K562 (cell line): ENCODE results near the gene ATP2A2. TPM values are rescaled to one million over a fixed set of nuclear protein-coding genes. Genes with fewer than 3 reads are reported as not detected.

ENCODE experiments used
- ATAC-seq: fragments of 200-7000 bp; cut with Tn5 transposase; 3 replicates; pipeline ENCODE4 v1.9.1; 2020; ENCODE audit warnings: moderate library complexity
- BruUV-seq: library from RNA; stranded (reverse); fragments of 400-500 nt; replicated peaks from 2 replicates; lab custom pipeline; 2021; lab: Mats Ljungman, UMichigan
- CTCF ChIA-PET: fragments of 300-600 bp; formaldehyde crosslinking; extraction: SDS; loops from one replicate; lab custom pipeline; 2021; ENCODE audit warnings: low intra/inter-chr PET ratio; lab: Yijun Ruan, JAX
- POLR2A ChIA-PET: fragments of 300-600, 350-650 bp; sonication (Branson Sonifier 250); formaldehyde crosslinking; extraction: SDS; loops from one replicate; lab custom pipeline; 2021; ENCODE audit warnings: antibody characterized with exemption, inconsistent platforms; lab: Yijun Ruan, JAX
- DNase-seq, 4 experiments: peaks; one replicate each; pipeline versions ENCODE4 v3.0.0 to v3.0.0-alpha.2; 2011 to 2018; ENCODE audit warnings: low spot score in 3 of 4, mixed read lengths in 3 of 4; ENCODE audit errors: extremely low read depth in 1 of 4
- FAIRE-seq: peaks from 2 replicates; lab custom pipeline; 2011; peaks lifted over from hg19 to GRCh38; lab: Jason Lieb, UNC
- H2AFZ ChIP-seq: 2 replicates; pipeline ENCODE4 v1.6.0; 2011; ENCODE audit warnings: low read depth, low read length, control low read depth, inconsistent platforms
- H3K27ac ChIP-seq: fragments of 200-600 bp; 3 replicates; pipeline ENCODE4 v1.8.0; 2011; ENCODE audit warnings: low read depth, mild to moderate bottlenecking, control low read depth, inconsistent platforms, low read length, moderate library complexity, mixed read lengths; ENCODE audit errors: extremely low read depth
- H3K27me3 ChIP-seq, 2 experiments: fragments of 300-600 bp in 1 of 2; 2 replicates in 1 of 2; 3 replicates in 1 of 2; pipeline versions ENCODE4 v1.6.0 to v1.8.0; 2011; ENCODE audit warnings: inconsistent platforms in 2 of 2, low read length in 2 of 2, mild to moderate bottlenecking in 1 of 2, mixed read lengths in 1 of 2, moderate library complexity in 1 of 2; ENCODE audit not compliant: control insufficient read depth in 2 of 2, insufficient read depth in 2 of 2
- H3K36me3 ChIP-seq: fragments of 300-600 bp; 3 replicates; pipeline ENCODE4 v1.8.0; 2011; ENCODE audit warnings: mild to moderate bottlenecking, low read length, inconsistent platforms; ENCODE audit not compliant: control insufficient read depth, insufficient read depth
- H3K4me1 ChIP-seq, 2 experiments: fragments of 200-600 bp in 1 of 2; replicated peaks in 1 of 2; 2 replicates in 1 of 2; 3 replicates in 1 of 2; pipeline versions ENCODE4 v1.5.1 to v1.8.0; 2011; ENCODE audit warnings: inconsistent platforms in 2 of 2, low read length in 2 of 2, mild to moderate bottlenecking in 1 of 2, mixed read lengths in 1 of 2, moderate library complexity in 1 of 2; ENCODE audit not compliant: control insufficient read depth in 2 of 2, insufficient read depth in 2 of 2
- H3K4me2 ChIP-seq: 2 replicates; pipeline ENCODE4 v1.6.1; 2011; ENCODE audit warnings: low read length, control low read depth, inconsistent platforms, mixed read lengths; ENCODE audit not compliant: insufficient read depth
- H3K4me3 ChIP-seq: fragments of 200-600 bp; sonication (generic), shearing (Covaris generic); 2 replicates; pipeline ENCODE4 v1.5.1; 2016; ENCODE audit warnings: control low read depth, inconsistent platforms
- H3K79me2 ChIP-seq: fragments of 200-600 bp; 3 replicates; pipeline ENCODE4 v1.8.0; 2011; ENCODE audit warnings: low read length, inconsistent platforms; ENCODE audit not compliant: control insufficient read depth, insufficient read depth
- H3K9ac ChIP-seq, 2 experiments: 2 replicates each; pipeline versions ENCODE4 v1.6.0 to v1.6.1; 2011; ENCODE audit warnings: low read depth in 2 of 2, low read length in 2 of 2, control low read depth in 1 of 2, inconsistent platforms in 1 of 2, mild to moderate bottlenecking in 1 of 2, mixed read lengths in 1 of 2; ENCODE audit not compliant: insufficient read depth in 1 of 2
- H3K9me1 ChIP-seq: one replicate; pipeline ENCODE4 v1.6.0; 2011; ENCODE audit warnings: inconsistent platforms, mild to moderate bottlenecking, low read length, moderate library complexity; ENCODE audit not compliant: control insufficient read depth, insufficient read depth
- H3K9me3 ChIP-seq: replicated peaks from 2 replicates; pipeline ENCODE4 v1.5.1; 2011; ENCODE audit warnings: low read depth, low read length, inconsistent platforms; ENCODE audit not compliant: control insufficient read depth, insufficient read depth
- H4K20me1 ChIP-seq: replicated peaks from 2 replicates; pipeline ENCODE4 v1.6.1; 2011; ENCODE audit warnings: low read length, inconsistent platforms, mixed read lengths; ENCODE audit not compliant: control insufficient read depth, insufficient read depth
- BCOR ChIP-seq: fragments of 450-650 bp; IDR thresholded peaks from 2 replicates; pipeline ENCODE4 v1.6.1; 2016
- CC2D1A ChIP-seq: fragments of 450-650 bp; IDR thresholded peaks from 2 replicates; pipeline ENCODE4 v1.6.1; 2017; ENCODE audit warnings: mild to moderate bottlenecking
- DACH1 ChIP-seq: fragments of 450-650 bp; IDR thresholded peaks from 2 replicates; pipeline ENCODE4 v1.6.1; 2018; ENCODE audit not compliant: partially characterized antibody
- FOXP1 ChIP-seq: sonication (generic); formaldehyde crosslinking; IDR thresholded peaks from 2 replicates; pipeline ENCODE4 v1.8.0; 2022; ENCODE audit warnings: mild to moderate bottlenecking, missing genetic modification reagents
- JUN ChIP-seq, 2 experiments: sonication (generic) in 1 of 2; formaldehyde crosslinking in 1 of 2; IDR thresholded peaks; 2 replicates each; pipeline versions ENCODE4 v1.6.1 to v1.8.0; 2012 to 2022; ENCODE audit warnings: borderline replicate concordance in 2 of 2, mild to moderate bottlenecking in 2 of 2, improper control_type of control experiment in 1 of 2, low read depth in 1 of 2, low read length in 1 of 2, missing genetic modification reagents in 1 of 2
- KAT2B ChIP-seq: IDR thresholded peaks from one replicate; pipeline ENCODE4 v1.6.1; 2012; ENCODE audit warnings: low read depth, mild to moderate bottlenecking, control low read depth, inconsistent platforms, low read length, moderate library complexity
- MCM2 ChIP-seq: fragments of 450-650 bp; IDR thresholded peaks from 2 replicates; pipeline ENCODE4 v1.6.1; 2017; ENCODE audit warnings: low read depth, mild to moderate bottlenecking
- MTA2 ChIP-seq: fragments of 450-650 bp; IDR thresholded peaks from 2 replicates; pipeline ENCODE4 v1.6.1; 2016; ENCODE audit warnings: low read depth
- SLC30A9 ChIP-seq: fragments of 250-450 bp; sonication (Bioruptor Pico); IDR thresholded peaks from 2 replicates; pipeline ENCODE4 v1.8.0; 2022; ENCODE audit warnings: mild to moderate bottlenecking, moderate library complexity
- SNIP1 ChIP-seq: fragments of 450-650 bp; IDR thresholded peaks from 2 replicates; pipeline ENCODE4 v1.7.1; 2017; ENCODE audit warnings: low read depth, mild to moderate bottlenecking
- TAF9B ChIP-seq: fragments of 450-650 bp; IDR thresholded peaks from 2 replicates; pipeline ENCODE4 v1.6.1; 2018; ENCODE audit warnings: mild to moderate bottlenecking; ENCODE audit not compliant: partially characterized antibody
- YY1 ChIP-seq, 3 experiments: IDR thresholded peaks; 2 replicates each; pipeline ENCODE4 v1.6.1; 2011; ENCODE audit warnings: low read length in 2 of 3, mild to moderate bottlenecking in 2 of 3, moderate library complexity in 2 of 3, borderline replicate concordance in 1 of 3, control low read depth in 1 of 3, low read depth in 1 of 3; ENCODE audit not compliant: insufficient read depth in 3 of 3, insufficient replicate concordance in 2 of 3, control insufficient read depth in 1 of 3, insufficient read length in 1 of 3; ENCODE audit errors: extremely low read depth in 1 of 3
- ZNF232 ChIP-seq: sonication (generic); formaldehyde crosslinking; IDR thresholded peaks from 2 replicates; pipeline ENCODE4 v1.8.0; 2022; ENCODE audit warnings: mild to moderate bottlenecking, missing genetic modification reagents
- WGBS: fragments of 100-300 bp; shearing (Covaris generic); methylation state at CpG from one replicate; pipeline ENCODE4 v1.1.6; 2016; ENCODE audit warnings: low coverage, mixed read lengths; ENCODE audit not compliant: insufficient coverage; ENCODE audit errors: missing lambda C conversion rate; 5-methylcytosine and 5-hydroxymethylcytosine counted together
- in situ Hi-C: fragments of 300-500 bp; cut with MboI; formaldehyde crosslinking; loops from 4 replicates; pipeline ENCODE4 v1.15.0; 2018; ENCODE audit warnings: inconsistent platforms, mixed read lengths
- intact Hi-C: fragments of 100-400 bp; cut with micrococcal nuclease; formaldehyde crosslinking; loops from 2 replicates; pipeline ENCODE4 v1.14.2; 2022
- polyA plus RNA-seq, 8 experiments: library from polyadenylated mRNA; depleted of rRNA in 4 of 8; stranded (reverse) in 5 of 8; unstranded in 3 of 8; fragments of >200 nt; fragmentation: Nextera tagmentation in 2 of 8; fragmentation: Illumina TruSeq in 1 of 8; extraction: Ambion mirVana in 2 of 8; extraction: Trizol in 1 of 8; gene quantifications; 2 replicates each; pipeline versions ENCODE4 v1.2.1 to v1.2.3, GENCODE V29; 2011 to 2014; ENCODE audit warnings: inconsistent platforms in 1 of 8, missing spikeins in 1 of 8
- total RNA-seq, 7 experiments: library from RNA; depleted of rRNA in 6 of 7; stranded (reverse); fragments of >200 nt in 6 of 7; fragmentation: Illumina TruSeq in 2 of 7; extraction: Trizol in 2 of 7; gene quantifications; 2 replicates each; pipeline versions ENCODE4 v1.2.1 to v1.2.3, GENCODE V29; 2011 to 2021; ENCODE audit warnings: low replicate concordance in 1 of 7
- TF ChIP-seq, protein P1 (sequence below): sonication (generic); formaldehyde crosslinking; IDR thresholded peaks from 2 replicates; pipeline ENCODE4 v1.5.0; 2020; ENCODE audit warnings: missing genetic modification reagents

Gene ATP2A2
- total and polyA plus RNA-seq, 9 of the 15 experiments (the other 6 are each of a cell fraction or from before 2014, with no cell fraction given), result 5.2 to 205 (median 51.6) TPM

GRCh38 chr12:110246636-110247339 lies 34.3 kb upstream of the ATP2A2 start (continued):
- TF ChIP-seq CC2D1A, result no peak
- TF ChIP-seq KAT2B, result no peak

GRCh38 chr12:110247340-110248095 lies 33.5 kb upstream of the ATP2A2 start:
- BruUV-seq, result no TSS peak
- DNase-seq (no peak), ATAC-seq (no peak), FAIRE-seq (no peak)
- H3K9me3 ChIP-seq, result no peaks in the 10 kb centered on the region
- ChIA-PET CTCF (no interaction called here), POLR2A (interaction anchor here (0.6 to 1.0 kb wide), 4 partner anchors 9 to 179 kb away, joined by 3 to 4 read pairs (median 3); no protein-coding TSS in a partner anchor)
- H4K20me1 ChIP-seq, result no peaks in the 10 kb centered on the region
- H3K4me3 ChIP-seq, result no peak overlapping the region
- peaks cover 5 to 6% of the 10 kb centered on the region in 2 experiments; a peak in 3 of 5 replicates for H3K4me1 ChIP-seq
- intact Hi-C loops (no loop called here), in situ Hi-C loops (no loop called here)
- H3K27me3 ChIP-seq, result no peaks in the 10 kb centered on the region; a peak in 1 of 5 replicates
- TF ChIP-seq BCOR, result no peak
- no peak for TF ChIP-seq DACH1
- TF ChIP-seq MCM2, result no peak
- TF ChIP-seq, protein P1, sequence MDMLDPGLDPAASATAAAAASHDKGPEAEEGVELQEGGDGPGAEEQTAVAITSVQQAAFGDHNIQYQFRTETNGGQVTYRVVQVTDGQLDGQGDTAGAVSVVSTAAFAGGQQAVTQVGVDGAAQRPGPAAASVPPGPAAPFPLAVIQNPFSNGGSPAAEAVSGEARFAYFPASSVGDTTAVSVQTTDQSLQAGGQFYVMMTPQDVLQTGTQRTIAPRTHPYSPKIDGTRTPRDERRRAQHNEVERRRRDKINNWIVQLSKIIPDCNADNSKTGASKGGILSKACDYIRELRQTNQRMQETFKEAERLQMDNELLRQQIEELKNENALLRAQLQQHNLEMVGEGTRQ (CRISPR knock-in tag), result no peak
- TF ChIP-seq FOXP1, result no peak
- TF ChIP-seq TAF9B, result no peak
- TF ChIP-seq YY1 (IDR thresholded peaks at IDR 0.05; ENCODE audit: borderline replicate concordance in 1 of 3, control insufficient read depth in 1 of 3, extremely low read depth in 1 of 3, insufficient read depth in 3 of 3, insufficient read length in 1 of 3, insufficient replicate concordance in 2 of 3, low read depth in 1 of 3, low read length in 2 of 3), result no peak
- no peak for TF ChIP-seq SLC30A9
- TF ChIP-seq ZNF232 (CRISPR knock-in tag), result no peak
- TF ChIP-seq SNIP1, result no peak
- no peak for TF ChIP-seq JUN (IDR thresholded peaks at IDR 0.05; ENCODE audit: borderline replicate concordance, low read depth, low read length)
- TF ChIP-seq JUN (CRISPR knock-in tag; IDR thresholded peaks at IDR 0.05; ENCODE audit: borderline replicate concordance), result no peak
- no peak for TF ChIP-seq MTA2
- no peak overlapping the region for H3K27ac ChIP-seq
- no peak overlapping the region for H2AFZ ChIP-seq
- 38% methylated on average over 14 of the region's 14 CpGs for WGBS
- no peak overlapping the region for H3K4me2 ChIP-seq
- peak overlapping the region in 1 of 2 experiments; percentile 26; a peak in 1 of 4 replicates for H3K9ac ChIP-seq
- H3K9me1 ChIP-seq, result no peaks in the 10 kb centered on the region
- H3K36me3 ChIP-seq, result no peaks in the 10 kb centered on the region
- H3K79me2 ChIP-seq, result no peaks in the 10 kb centered on the region
